ENCODE results near the gene MYCBPAP.

MYCBPAP gene

DNA sequence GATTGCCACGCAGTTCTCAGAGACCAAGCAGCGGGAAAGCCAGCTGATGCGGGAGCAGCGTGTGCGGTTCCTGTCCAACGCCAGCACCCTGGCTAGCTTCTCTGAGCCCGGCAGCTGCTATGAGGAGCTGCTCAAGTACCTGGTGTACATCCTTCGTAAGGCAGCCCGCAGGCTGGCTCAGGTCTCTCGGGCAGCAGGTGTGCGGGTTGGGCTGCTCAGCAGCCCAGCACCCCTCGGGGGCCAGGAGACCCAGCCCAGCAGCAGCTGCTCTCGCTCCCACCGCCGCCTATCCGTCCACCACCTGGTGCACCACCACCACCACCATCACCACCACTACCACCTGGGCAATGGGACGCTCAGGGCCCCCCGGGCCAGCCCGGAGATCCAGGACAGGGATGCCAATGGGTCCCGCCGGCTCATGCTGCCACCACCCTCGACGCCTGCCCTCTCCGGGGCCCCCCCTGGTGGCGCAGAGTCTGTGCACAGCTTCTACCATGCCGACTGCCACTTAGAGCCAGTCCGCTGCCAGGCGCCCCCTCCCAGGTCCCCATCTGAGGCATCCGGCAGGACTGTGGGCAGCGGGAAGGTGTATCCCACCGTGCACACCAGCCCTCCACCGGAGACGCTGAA lies 67.5 kb downstream of the MYCBPAP start:
- no peak for DNase-seq (ENCODE audit: low spot score)

DNA sequence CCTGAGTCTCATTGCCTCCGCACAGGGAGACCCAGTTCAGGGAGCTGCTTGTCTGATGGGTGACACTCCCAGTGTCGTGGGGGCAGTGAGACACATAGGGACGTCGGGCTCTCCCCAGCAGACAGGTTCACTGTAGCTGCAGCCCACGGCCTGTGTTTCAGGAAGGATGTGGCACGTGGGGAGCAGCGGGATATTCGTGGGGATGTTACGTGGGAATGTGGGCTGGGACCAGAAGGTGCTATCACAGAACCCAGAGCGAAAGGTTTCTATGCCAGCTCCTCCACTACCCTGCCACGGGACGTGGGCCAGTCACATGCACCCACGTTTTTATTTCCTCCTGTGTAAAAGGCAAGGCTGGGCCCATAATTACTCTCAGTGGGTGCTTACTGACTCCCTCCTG lies 68.6 kb downstream of the MYCBPAP start:
- DNase-seq (ENCODE audit: low spot score): no peak

DNA sequence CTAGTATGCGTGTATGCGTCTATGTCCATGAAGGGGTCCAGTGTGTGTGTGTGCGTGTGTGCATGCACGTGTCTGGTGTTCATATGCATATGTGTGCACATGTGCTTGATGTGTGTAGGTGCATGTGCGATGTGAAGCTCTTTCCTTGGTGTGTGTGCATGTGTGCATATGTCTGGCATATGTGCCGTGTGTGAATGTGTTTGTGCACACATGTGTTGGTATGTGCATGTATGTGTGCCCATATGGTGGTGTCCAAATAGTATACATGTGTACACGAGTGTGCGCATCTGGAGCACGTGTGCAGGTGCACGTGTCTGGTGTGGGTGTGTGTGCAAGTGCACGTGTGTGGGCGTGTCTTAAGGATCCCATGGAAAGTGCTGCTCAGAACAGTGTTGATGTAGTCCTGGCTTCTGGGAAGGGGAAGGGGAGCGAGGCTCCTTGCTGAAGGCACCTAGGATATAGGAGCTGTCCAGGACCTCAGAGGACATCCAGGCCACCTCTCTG lies 69.3 kb downstream of the MYCBPAP start:
- DNase-seq (ENCODE audit: low spot score): no peak

DNA sequence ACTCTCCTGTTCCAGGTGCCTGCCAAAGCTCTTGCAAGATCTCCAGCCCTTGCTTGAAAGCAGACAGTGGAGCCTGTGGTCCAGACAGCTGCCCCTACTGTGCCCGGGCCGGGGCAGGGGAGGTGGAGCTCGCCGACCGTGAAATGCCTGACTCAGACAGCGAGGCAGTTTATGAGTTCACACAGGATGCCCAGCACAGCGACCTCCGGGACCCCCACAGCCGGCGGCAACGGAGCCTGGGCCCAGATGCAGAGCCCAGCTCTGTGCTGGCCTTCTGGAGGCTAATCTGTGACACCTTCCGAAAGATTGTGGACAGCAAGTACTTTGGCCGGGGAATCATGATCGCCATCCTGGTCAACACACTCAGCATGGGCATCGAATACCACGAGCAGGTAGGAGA lies 69.9 kb downstream of the MYCBPAP start:
- DNase-seq (ENCODE audit: low spot score): no peak

DNA sequence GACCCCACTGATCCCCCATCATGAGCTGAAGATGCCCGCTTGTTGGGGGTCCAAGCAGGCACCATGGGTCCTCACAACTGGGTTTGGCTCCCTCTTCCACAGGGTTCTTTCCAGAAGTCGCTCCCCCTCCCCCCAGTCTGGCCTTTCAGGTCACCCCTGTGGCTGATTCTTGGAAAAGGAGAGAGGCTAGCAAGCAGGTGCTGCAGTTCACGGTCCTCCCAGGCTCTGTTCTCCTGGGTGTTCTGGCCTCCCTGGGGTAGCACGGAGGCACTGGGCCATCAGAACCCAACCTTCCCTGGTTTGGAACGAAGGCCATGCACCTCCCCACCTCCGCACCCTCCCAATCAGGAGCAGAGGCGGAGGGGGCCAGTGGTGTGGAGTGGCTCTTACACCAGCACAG lies 71.2 kb downstream of the MYCBPAP start:
- no peak for DNase-seq (ENCODE audit: low spot score)

DNA sequence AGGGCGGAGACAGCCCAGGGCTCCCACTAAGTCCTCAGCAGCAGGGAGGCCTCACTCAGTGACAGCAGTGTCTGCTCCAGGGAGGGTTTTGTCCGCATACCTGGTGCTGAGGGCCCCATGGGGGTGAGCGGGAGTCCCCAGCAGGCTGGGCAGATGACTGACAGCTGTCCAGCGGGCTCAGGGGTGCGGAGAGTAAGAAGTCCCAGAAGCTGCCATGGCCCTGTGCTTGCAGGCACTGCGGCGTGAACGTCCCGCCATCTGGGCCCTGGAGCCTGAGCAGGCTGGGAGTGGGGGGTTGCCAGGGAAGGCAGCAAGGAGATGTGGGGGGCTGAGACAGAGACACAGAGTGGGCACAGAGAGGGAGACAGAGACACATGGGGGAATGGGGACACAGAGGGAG lies 72.4 kb downstream of the MYCBPAP start:
- DNase-seq (ENCODE audit: low spot score): no peak
